GM18511 (cell line): ENCODE measurements around the gene PCDHB12.
"Not testable (repeated sequence)": the region's sequence is repeated elsewhere in the genome, so short reads cannot be mapped to it uniquely, and the experiment has no call there.

Experiments used
- ATAC-seq: cut with Tn5 transposase; IDR thresholded peaks from one replicate; pipeline ENCODE4 v1.9.1; 2021; ENCODE audit warnings: mild to moderate bottlenecking, moderate library complexity; ENCODE audit not compliant: unreplicated experiment

PCDHB12 gene

DNA sequence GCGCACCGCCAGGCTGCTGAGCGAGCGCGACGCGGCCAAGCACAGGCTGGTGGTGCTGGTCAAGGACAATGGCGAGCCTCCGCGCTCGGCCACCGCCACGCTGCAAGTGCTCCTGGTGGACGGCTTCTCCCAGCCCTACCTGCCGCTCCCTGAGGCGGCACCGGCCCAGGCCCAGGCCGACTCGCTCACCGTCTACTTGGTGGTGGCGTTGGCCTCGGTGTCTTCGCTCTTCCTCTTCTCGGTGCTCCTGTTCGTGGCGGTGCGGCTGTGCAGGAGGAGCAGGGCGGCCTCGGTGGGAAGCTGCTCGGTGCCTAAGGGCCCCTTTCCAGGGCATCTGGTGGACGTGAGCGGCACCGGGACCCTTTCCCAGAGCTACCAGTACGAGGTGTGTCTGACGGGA lies 6.9 kb upstream of the PCDHB12 start:
- not testable (repeated sequence) for ATAC-seq

DNA sequence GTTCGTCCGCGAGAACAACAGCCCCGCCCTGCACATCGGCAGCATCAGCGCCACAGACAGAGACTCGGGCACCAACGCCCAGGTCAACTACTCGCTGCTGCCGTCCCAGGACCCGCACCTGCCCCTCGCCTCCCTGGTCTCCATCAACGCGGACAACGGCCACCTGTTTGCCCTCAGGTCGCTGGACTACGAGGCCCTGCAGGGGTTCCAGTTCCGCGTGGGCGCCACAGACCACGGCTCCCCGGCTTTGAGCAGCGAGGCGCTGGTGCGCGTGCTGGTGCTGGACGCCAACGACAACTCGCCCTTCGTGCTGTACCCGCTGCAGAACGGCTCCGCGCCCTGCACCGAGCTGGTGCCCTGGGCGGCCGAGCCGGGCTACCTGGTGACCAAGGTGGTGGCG lies 1.8 kb downstream of the PCDHB12 start:
- not testable (repeated sequence) for ATAC-seq

DNA sequence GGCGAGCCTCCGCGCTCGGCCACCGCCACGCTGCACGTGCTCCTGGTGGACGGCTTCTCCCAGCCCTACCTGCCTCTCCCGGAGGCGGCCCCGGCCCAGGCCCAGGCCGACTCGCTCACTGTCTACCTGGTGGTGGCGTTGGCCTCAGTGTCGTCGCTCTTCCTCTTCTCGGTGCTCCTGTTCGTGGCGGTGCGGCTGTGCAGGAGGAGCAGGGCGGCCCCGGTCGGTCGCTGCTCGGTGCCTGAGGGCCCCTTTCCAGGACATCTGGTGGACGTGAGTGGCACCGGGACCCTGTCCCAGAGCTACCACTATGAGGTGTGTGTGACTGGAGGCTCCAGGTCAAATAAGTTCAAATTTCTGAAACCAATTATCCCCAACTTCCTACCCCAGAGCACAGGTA lies 2.3 kb downstream of the PCDHB12 start:
- ATAC-seq = not testable (repeated sequence)

DNA sequence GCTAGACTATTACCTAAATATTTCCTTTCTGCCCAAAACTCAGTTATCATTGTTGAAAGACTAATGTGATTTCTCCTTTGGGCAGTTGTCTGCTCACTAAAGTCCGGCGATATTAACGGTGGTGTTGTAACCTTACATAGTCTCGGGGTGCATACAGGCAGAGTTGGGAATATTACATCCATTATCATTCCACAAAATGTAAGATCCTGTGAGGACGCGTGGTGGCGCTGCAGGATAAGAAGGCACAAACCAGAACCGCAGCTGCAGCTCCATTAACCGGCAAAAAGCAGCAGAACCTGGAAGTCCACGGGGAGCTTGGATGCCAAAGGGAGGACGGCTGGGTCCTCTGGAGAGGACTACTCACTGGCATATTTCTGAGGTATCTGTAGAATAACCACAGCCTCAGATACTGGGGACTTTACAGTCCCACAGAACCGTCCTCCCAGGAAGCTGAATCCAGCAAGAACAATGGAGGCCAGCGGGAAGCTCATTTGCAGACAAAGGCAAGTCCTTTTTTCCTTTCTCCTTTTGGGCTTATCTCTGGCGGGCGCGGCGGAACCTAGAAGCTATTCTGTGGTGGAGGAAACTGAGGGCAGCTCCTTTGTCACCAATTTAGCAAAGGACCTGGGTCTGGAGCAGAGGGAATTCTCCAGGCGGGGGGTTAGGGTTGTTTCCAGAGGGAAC lies 5.3 kb downstream of the PCDHB12 start, which contains the start of gene PCDHB13:
Gene PCDHB13, plus strand, starts transcription at position 264 of the 684 bp plus-strand sequence. Its CDS starts 205 bp downstream, at position 469.
- ATAC-seq = not testable (repeated sequence)

DNA sequence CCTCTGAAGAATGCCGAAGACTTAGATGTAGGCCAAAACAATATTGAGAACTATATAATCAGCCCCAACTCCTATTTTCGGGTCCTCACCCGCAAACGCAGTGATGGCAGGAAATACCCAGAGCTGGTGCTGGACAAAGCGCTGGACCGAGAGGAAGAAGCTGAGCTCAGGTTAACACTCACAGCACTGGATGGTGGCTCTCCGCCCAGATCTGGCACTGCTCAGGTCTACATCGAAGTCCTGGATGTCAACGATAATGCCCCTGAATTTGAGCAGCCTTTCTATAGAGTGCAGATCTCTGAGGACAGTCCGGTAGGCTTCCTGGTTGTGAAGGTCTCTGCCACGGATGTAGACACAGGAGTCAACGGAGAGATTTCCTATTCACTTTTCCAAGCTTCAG lies 6.1 kb downstream of the PCDHB12 start:
- not testable (repeated sequence) for ATAC-seq

- not testable (repeated sequence) for ATAC-seq
Measured at GRCh38 chr5:141215504-141215903, 7.0 kb downstream of the PCDHB12 start.

DNA sequence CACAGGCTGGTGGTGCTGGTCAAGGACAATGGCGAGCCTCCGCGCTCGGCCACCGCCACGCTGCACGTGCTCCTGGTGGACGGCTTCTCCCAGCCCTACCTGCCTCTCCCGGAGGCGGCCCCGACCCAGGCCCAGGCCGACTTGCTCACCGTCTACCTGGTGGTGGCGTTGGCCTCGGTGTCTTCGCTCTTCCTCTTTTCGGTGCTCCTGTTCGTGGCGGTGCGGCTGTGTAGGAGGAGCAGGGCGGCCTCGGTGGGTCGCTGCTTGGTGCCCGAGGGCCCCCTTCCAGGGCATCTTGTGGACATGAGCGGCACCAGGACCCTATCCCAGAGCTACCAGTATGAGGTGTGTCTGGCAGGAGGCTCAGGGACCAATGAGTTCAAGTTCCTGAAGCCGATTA lies 7.5 kb downstream of the PCDHB12 start:
- not testable (repeated sequence) for ATAC-seq

- ATAC-seq = no peak
Measured at GRCh38 chr5:141223112-141223783, 14.7 kb downstream of the PCDHB12 start, which contains the start of gene PCDHB14. TSS of gene PCDHB14 (plus strand) at chr5:141223343. CDS start at chr5:141223506, 163 bp downstream.

- not testable (repeated sequence) for ATAC-seq
Measured at GRCh38 chr5:141224844-141225243, 16.3 kb downstream of the PCDHB12 start.

DNA sequence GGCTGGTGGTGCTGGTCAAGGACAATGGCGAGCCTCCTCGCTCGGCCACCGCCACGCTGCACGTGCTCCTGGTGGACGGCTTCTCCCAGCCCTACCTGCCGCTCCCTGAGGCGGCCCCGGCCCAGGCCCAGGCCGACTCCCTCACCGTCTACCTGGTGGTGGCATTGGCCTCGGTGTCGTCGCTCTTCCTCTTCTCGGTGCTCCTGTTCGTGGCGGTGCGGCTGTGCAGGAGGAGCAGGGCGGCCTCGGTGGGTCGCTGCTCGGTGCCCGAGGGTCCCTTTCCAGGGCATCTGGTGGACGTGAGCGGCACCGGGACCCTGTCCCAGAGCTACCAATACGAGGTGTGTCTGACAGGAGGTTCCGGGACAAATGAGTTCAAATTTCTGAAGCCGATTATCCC lies 16.9 kb downstream of the PCDHB12 start:
- not testable (repeated sequence) for ATAC-seq

- no peak for ATAC-seq
Measured at GRCh38 chr5:141234109-141234667, 25.7 kb downstream of the PCDHB12 start.

GRCh38 chr5:141235922-141236321 lies 27.4 kb downstream of the PCDHB12 start:
- ATAC-seq = not testable (repeated sequence)

GRCh38 chr5:141236516-141237313 lies 28.2 kb downstream of the PCDHB12 start:
- no peak for ATAC-seq

- no peak for ATAC-seq
Measured at GRCh38 chr5:141241496-141241895, 33.0 kb downstream of the PCDHB12 start.

DNA sequence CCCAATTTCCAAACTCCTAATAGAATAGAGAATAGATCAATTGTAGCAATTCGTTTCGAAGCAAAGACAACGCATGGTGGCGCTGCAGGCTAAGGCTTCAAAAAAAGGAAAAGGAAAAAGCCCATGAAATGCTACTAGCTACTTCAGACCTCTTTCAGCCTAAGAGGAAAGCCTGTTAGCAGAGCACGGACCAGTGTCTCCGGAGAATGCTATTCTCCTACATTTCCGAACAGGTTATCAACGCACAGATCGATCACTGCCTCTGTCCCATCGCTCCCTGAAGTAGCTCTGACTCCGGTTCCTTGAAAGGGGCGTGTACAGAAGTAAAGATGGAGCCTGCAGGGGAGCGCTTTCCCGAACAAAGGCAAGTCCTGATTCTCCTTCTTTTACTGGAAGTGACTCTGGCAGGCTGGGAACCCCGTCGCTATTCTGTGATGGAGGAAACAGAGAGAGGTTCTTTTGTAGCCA lies 36.8 kb downstream of the PCDHB12 start, which contains the start of gene PCDHB15:
Gene PCDHB15, plus strand, starts transcription at position 146 of the 468 bp plus-strand sequence. Its CDS starts 184 bp downstream, at position 330.
- no peak for ATAC-seq

DNA sequence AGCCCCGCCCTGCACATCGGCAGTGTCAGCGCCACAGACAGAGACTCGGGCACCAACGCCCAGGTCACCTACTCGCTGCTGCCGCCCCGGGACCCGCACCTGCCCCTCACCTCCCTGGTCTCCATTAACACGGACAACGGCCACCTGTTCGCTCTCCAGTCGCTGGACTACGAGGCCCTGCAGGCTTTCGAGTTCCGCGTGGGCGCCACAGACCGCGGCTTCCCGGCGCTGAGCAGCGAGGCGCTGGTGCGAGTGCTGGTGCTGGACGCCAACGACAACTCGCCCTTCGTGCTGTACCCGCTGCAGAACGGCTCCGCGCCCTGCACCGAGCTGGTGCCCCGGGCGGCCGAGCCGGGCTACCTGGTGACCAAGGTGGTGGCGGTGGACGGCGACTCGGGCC lies 38.5 kb downstream of the PCDHB12 start:
- not testable (repeated sequence) for ATAC-seq

- not testable (repeated sequence) for ATAC-seq
Measured at GRCh38 chr5:141247434-141247833, 38.9 kb downstream of the PCDHB12 start.

DNA sequence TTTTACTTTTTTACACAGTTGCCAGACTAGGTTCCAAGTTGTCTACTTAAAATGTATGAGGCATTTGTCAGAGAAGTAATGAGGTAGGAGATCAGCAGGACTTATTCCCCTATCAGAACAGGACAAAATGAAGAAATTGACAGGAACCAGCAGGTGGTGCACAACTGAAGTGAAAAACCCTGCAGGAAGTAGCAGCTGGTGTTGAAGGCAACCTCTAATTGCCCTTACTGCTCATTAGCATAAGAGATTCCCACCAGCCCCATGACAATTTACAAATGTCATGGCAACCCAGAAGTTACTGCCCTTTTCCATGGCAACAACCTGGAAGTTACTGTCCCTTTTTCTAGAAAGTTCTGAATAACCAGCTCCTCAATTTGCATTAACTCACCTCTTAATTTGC lies 42.1 kb downstream of the PCDHB12 start:
- no peak for ATAC-seq

GRCh38 chr5:141258464-141258863 lies 49.9 kb downstream of the PCDHB12 start:
- ATAC-seq = no peak

- no peak for ATAC-seq
Measured at GRCh38 chr5:141258948-141259347, 50.4 kb downstream of the PCDHB12 start.
